ENCODE results near the gene NOX5.

NOX5 gene

GRCh38 chr15:69086427-69087204 lies 72.1 kb downstream of the NOX5 start:
- Histone ChIP-seq H3K9ac (ENCODE audit: low read depth, low read length) (no peak overlapping the region), H3K4me1 (ENCODE audit: control insufficient read depth, insufficient read depth, low read length) (peaks cover 15% of the 10 kb centered on the region), H3K4me3 (ENCODE audit: low read length) (no peak overlapping the region), H3K4me2 (ENCODE audit: low read length) (no peak overlapping the region), H3K9me3 (replicated peaks; ENCODE audit: low read length) (no peaks in the 10 kb centered on the region), H3K27me3 (ENCODE audit: control insufficient read depth, insufficient read depth, low read length) (peaks cover 14% of the 10 kb centered on the region), H3K36me3 (ENCODE audit: insufficient read depth, low read length) (no peaks in the 10 kb centered on the region)

DNA sequence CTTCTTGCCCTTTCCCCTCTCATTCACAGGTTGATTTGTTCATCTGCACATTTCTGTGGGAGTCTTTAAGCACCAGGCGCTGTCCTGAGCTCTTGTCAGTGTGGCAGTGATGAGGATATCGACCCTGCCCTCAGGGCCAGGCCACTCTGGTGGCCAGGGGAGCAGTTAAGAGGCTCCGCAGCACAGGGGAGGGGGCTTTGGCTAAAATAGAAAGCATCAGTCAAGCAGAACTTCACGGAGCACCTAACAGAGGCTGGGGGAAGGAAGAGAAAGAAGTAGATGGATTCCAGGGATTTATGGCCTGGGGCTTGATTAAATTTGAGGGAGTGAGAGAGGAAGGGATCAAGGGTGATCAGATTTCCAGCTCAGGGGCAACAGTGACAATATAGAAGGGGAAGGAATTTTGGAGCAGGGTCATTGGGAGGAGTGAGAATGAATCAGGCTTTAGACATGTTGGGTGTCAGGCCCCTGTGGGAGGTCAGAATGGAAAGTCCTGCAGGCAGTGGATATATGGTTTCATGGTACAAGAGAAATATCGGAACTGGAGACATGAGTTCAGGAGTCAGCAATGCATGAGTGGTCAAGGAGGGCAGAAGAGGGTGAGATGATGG lies 73.0 kb downstream of the NOX5 start:
- Histone ChIP-seq H3K36me3 (ENCODE audit: insufficient read depth, low read length) (no peaks in the 10 kb centered on the region), H3K4me3 (ENCODE audit: low read length) (no peak overlapping the region), H3K27me3 (ENCODE audit: control insufficient read depth, insufficient read depth, low read length) (peaks cover 14% of the 10 kb centered on the region), H3K9ac (ENCODE audit: low read depth, low read length) (no peak overlapping the region), H3K4me1 (ENCODE audit: control insufficient read depth, insufficient read depth, low read length) (peaks cover 15% of the 10 kb centered on the region), H3K9me3 (replicated peaks; ENCODE audit: low read length) (no peaks in the 10 kb centered on the region), H3K4me2 (ENCODE audit: low read length) (no peak overlapping the region)

- Histone ChIP-seq H3K4me2 (ENCODE audit: low read length) (no peak overlapping the region), H3K27me3 (ENCODE audit: control insufficient read depth, insufficient read depth, low read length) (peaks cover 14% of the 10 kb centered on the region), H3K9ac (ENCODE audit: low read depth, low read length) (no peak overlapping the region), H3K9me3 (replicated peaks; ENCODE audit: low read length) (no peaks in the 10 kb centered on the region), H3K4me1 (ENCODE audit: control insufficient read depth, insufficient read depth, low read length) (peaks cover 13% of the 10 kb centered on the region), H3K4me3 (ENCODE audit: low read length) (no peak overlapping the region), H3K36me3 (ENCODE audit: insufficient read depth, low read length) (no peaks in the 10 kb centered on the region)
These were observed 73.9 kb downstream of the NOX5 start for GRCh38 chr15:69088300-69088965.

- Histone ChIP-seq H3K4me2 (ENCODE audit: low read length) (no peak overlapping the region), H3K9ac (ENCODE audit: low read depth, low read length) (no peak overlapping the region), H3K36me3 (ENCODE audit: insufficient read depth, low read length) (no peaks in the 10 kb centered on the region), H3K4me3 (ENCODE audit: low read length) (no peak overlapping the region), H3K27me3 (ENCODE audit: control insufficient read depth, insufficient read depth, low read length) (peaks cover 14% of the 10 kb centered on the region), H3K4me1 (ENCODE audit: control insufficient read depth, insufficient read depth, low read length) (peaks cover 13% of the 10 kb centered on the region), H3K9me3 (replicated peaks; ENCODE audit: low read length) (no peaks in the 10 kb centered on the region)
These were observed 74.8 kb downstream of the NOX5 start for GRCh38 chr15:69089258-69089657.

- H3K9ac ChIP-seq (ENCODE audit: low read depth, low read length) = no peak overlapping the region
- no peaks in the 10 kb centered on the region for H3K36me3 ChIP-seq (ENCODE audit: insufficient read depth, low read length)
- H3K9me3 ChIP-seq (replicated peaks; ENCODE audit: low read length) = no peaks in the 10 kb centered on the region
- H3K4me2 ChIP-seq (ENCODE audit: low read length) = no peak overlapping the region
- H3K4me3 ChIP-seq (ENCODE audit: low read length) = no peak overlapping the region
- peaks cover 13% of the 10 kb centered on the region for H3K4me1 ChIP-seq (ENCODE audit: control insufficient read depth, insufficient read depth, low read length)
- peaks cover 19% of the 10 kb centered on the region for H3K27me3 ChIP-seq (ENCODE audit: control insufficient read depth, insufficient read depth, low read length)
These were observed 75.9 kb downstream of the NOX5 start for GRCh38 chr15:69090197-69090948.

- Histone ChIP-seq H3K9ac (ENCODE audit: low read depth, low read length) (no peak overlapping the region), H3K4me2 (ENCODE audit: low read length) (no peak overlapping the region), H3K4me1 (ENCODE audit: control insufficient read depth, insufficient read depth, low read length) (peaks cover 13% of the 10 kb centered on the region), H3K27me3 (ENCODE audit: control insufficient read depth, insufficient read depth, low read length) (peaks cover 26% of the 10 kb centered on the region), H3K9me3 (replicated peaks; ENCODE audit: low read length) (no peaks in the 10 kb centered on the region), H3K4me3 (ENCODE audit: low read length) (no peak overlapping the region), H3K36me3 (ENCODE audit: insufficient read depth, low read length) (no peaks in the 10 kb centered on the region)
These were observed 77.2 kb downstream of the NOX5 start for GRCh38 chr15:69091654-69092053.

DNA sequence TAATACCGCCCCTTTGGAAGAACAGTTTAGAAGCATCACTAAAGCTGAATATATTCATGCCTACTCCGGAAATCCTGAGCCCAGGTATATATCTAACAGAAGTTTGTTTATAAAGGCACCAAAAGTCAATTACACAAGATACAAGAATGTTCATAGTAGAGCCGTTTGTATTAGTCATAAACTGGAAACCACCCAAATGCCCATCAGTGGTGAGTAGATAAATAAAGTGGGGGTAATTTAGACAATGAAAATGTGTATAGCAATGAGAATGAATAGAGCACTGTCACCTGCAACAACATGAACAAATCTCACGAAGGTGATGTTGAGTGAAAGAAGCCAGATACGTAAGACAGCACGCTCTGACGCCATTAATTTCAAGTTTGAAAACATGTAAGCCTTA lies 77.7 kb downstream of the NOX5 start:
- Histone ChIP-seq H3K36me3 (ENCODE audit: insufficient read depth, low read length) (no peaks in the 10 kb centered on the region), H3K9me3 (replicated peaks; ENCODE audit: low read length) (no peaks in the 10 kb centered on the region), H3K9ac (ENCODE audit: low read depth, low read length) (no peak overlapping the region), H3K4me1 (ENCODE audit: control insufficient read depth, insufficient read depth, low read length) (peaks cover 13% of the 10 kb centered on the region), H3K4me2 (ENCODE audit: low read length) (no peak overlapping the region), H3K4me3 (ENCODE audit: low read length) (no peak overlapping the region), H3K27me3 (ENCODE audit: control insufficient read depth, insufficient read depth, low read length) (peaks cover 31% of the 10 kb centered on the region)

- peaks cover 13% of the 10 kb centered on the region for H3K4me1 ChIP-seq (ENCODE audit: control insufficient read depth, insufficient read depth, low read length)
- H3K9ac ChIP-seq (ENCODE audit: low read depth, low read length) = no peak overlapping the region
- peaks cover 32% of the 10 kb centered on the region for H3K27me3 ChIP-seq (ENCODE audit: control insufficient read depth, insufficient read depth, low read length)
- H3K4me2 ChIP-seq (ENCODE audit: low read length) = no peak overlapping the region
- no peak overlapping the region for H3K4me3 ChIP-seq (ENCODE audit: low read length)
- no peaks in the 10 kb centered on the region for H3K9me3 ChIP-seq (replicated peaks; ENCODE audit: low read length)
- H3K36me3 ChIP-seq (ENCODE audit: insufficient read depth, low read length) = no peaks in the 10 kb centered on the region
These were observed 78.6 kb downstream of the NOX5 start for GRCh38 chr15:69093127-69093526.

DNA sequence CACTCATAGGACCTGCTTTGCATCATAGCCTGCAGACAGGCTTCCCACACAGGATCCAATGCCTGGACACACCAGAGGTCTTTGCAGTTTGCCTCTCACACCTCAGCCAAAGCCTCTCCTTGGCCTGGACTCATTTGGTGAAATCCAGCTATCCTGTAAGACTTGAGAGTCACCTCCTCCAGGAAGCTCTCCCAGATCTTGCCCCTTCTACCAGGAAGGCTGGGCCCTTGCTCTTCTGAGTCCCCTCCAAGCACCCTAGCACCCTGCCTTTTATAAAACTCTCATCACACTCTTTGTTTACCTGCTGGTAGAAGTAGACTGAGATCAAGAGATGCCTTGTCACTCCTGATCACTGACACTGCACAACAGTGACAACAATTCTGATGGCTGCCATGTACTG lies 79.1 kb downstream of the NOX5 start:
- Histone ChIP-seq H3K4me3 (ENCODE audit: low read length) (no peak overlapping the region), H3K9ac (ENCODE audit: low read depth, low read length) (no peak overlapping the region), H3K36me3 (ENCODE audit: insufficient read depth, low read length) (no peaks in the 10 kb centered on the region), H3K27me3 (ENCODE audit: control insufficient read depth, insufficient read depth, low read length) (peaks cover 30% of the 10 kb centered on the region), H3K9me3 (replicated peaks; ENCODE audit: low read length) (no peaks in the 10 kb centered on the region), H3K4me1 (ENCODE audit: control insufficient read depth, insufficient read depth, low read length) (peaks cover 13% of the 10 kb centered on the region), H3K4me2 (ENCODE audit: low read length) (no peak overlapping the region)

GRCh38 chr15:69094124-69094921 lies 79.8 kb downstream of the NOX5 start:
- Histone ChIP-seq H3K4me3 (ENCODE audit: low read length) (no peak overlapping the region), H3K9ac (ENCODE audit: low read depth, low read length) (no peak overlapping the region), H3K36me3 (ENCODE audit: insufficient read depth, low read length) (no peaks in the 10 kb centered on the region), H3K27me3 (ENCODE audit: control insufficient read depth, insufficient read depth, low read length) (peaks cover 32% of the 10 kb centered on the region), H3K4me1 (ENCODE audit: control insufficient read depth, insufficient read depth, low read length) (peaks cover 13% of the 10 kb centered on the region), H3K4me2 (ENCODE audit: low read length) (no peak overlapping the region), H3K9me3 (replicated peaks; ENCODE audit: low read length) (no peaks in the 10 kb centered on the region)

DNA sequence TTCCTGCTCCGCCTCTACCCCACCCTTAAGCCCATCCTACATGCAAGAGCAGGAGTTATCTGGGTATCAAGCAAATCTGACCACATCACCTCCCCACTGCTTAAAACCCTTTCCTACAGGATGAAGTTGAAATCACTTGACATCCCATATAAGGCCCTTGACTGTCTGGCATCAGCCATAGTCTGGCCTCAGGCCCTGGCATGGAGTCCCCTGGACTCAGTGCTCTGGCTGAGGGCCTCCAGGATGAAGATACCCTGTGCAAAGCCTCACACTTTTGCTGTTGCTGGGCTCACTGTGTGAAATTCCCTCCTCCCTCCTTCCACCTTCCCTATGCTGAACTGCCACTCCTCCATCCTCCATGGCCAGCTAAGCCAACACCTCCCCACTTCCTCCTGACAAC lies 80.8 kb downstream of the NOX5 start:
- H3K36me3 ChIP-seq (ENCODE audit: insufficient read depth, low read length) = no peaks in the 10 kb centered on the region
- no peak overlapping the region for H3K9ac ChIP-seq (ENCODE audit: low read depth, low read length)
- H3K4me3 ChIP-seq (ENCODE audit: low read length) = no peak overlapping the region
- H3K4me1 ChIP-seq (ENCODE audit: control insufficient read depth, insufficient read depth, low read length) = peaks cover 13% of the 10 kb centered on the region
- H3K4me2 ChIP-seq (ENCODE audit: low read length) = no peak overlapping the region
- H3K27me3 ChIP-seq (ENCODE audit: control insufficient read depth, insufficient read depth, low read length) = peaks cover 30% of the 10 kb centered on the region
- no peaks in the 10 kb centered on the region for H3K9me3 ChIP-seq (replicated peaks; ENCODE audit: low read length)
